ENCODE data around the gene PPFIBP1. TPM values are rescaled to one million over a fixed set of nuclear protein-coding genes. Genes with fewer than 3 reads are reported as not detected.
"Not testable (repeated sequence)": the region's sequence is repeated elsewhere in the genome, so short reads cannot be mapped to it uniquely, and the experiment has no call there.

Gene PPFIBP1
- total and polyA plus RNA-seq, 2 of the 4 experiments (the other 2 are of a cell fraction), result 30.4 to 72.2 TPM

DNA sequence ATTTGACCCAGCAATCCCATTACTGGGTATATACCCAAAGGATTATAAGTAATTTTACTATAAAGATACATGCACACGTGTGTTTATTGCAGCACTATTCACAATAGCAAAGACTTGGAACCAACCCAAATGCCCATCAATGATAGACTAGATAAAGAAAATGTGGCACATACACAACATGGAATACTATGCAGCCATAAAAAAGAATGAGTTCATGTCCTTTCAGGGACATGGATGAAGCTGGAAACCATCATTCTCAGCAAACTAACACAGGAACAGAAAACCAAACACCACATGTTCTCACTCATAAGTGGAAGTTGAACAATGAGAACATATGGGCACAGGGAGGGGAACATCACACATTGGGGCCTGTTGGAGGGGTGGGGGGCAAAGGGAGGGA is 20.9 kb downstream of the PPFIBP1 start:
- Histone ChIP-seq H3K4me1 (ENCODE audit: control insufficient read depth, insufficient read depth, low read length) (peaks cover 17% of the 10 kb centered on the region), H4K20me1 (ENCODE audit: insufficient read depth, low read length) (peaks cover 20% of the 10 kb centered on the region; the same call in 1 of the 2 replicates), H3K79me1 (ENCODE audit: low read depth in 1 of 2, low read length in 2 of 2) (peaks cover 22 to 80% of the 10 kb centered on the region in 2 experiments), H3K9me1 (ENCODE audit: insufficient read depth, low read length) (peaks cover 30% of the 10 kb centered on the region)
- H2AK9ac ChIP-seq (replicated peaks; ENCODE audit: low read depth, low read length, poor library complexity); H2BK5ac ChIP-seq (ENCODE audit: low read depth, low read length, poor library complexity, severe bottlenecking); H3K14ac ChIP-seq (replicated peaks; ENCODE audit: low read depth, low read length); H2AFZ ChIP-seq (replicated peaks; ENCODE audit: low read length, poor library complexity); H3K27me3 ChIP-seq (ENCODE audit: control insufficient read depth, insufficient read depth, low read length); H3K27ac ChIP-seq (ENCODE audit: insufficient read depth, low read length); H3K9ac ChIP-seq (ENCODE audit: low read depth, low read length); H2BK120ac ChIP-seq (ENCODE audit: low read depth, low read length); H2BK15ac ChIP-seq (ENCODE audit: low read depth, low read length); H3K56ac ChIP-seq (ENCODE audit: extremely low read depth, insufficient read depth, low read length); H2BK20ac ChIP-seq (ENCODE audit: low read depth, low read length); POLR2A ChIA-PET (ENCODE audit: unreplicated experiment); dilution Hi-C loops (cut with HindIII; ENCODE audit: low sequenced_read_pairs, unreplicated experiment); DNase-seq; in situ Hi-C loops (cut with MboI; ENCODE audit: low sequenced_read_pairs); BruUV-seq (replicated peaks); H3K4me3 ChIP-seq (ENCODE audit: insufficient read depth, low read depth, low read length); H2AK5ac ChIP-seq (ENCODE audit: low read depth, low read length); H3K23ac ChIP-seq (ENCODE audit: low read depth, low read length); CTCF ChIA-PET; H4K8ac ChIP-seq (ENCODE audit: low read depth in 2 of 2, low read length in 2 of 2); H3K36me3 ChIP-seq (ENCODE audit: control insufficient read depth, insufficient read depth, low read length); H4K5ac ChIP-seq (ENCODE audit: low read depth, low read length); ATAC-seq (ENCODE audit: low read depth); H3K4ac ChIP-seq (ENCODE audit: low read depth, low read length); H3K4me2 ChIP-seq (ENCODE audit: low read depth, low read length); H4K91ac ChIP-seq (ENCODE audit: insufficient read depth, low read depth, low read length); H3K9me3 ChIP-seq (ENCODE audit: control insufficient read depth, insufficient read depth, low read length); intact Hi-C loops (cut with micrococcal nuclease); H3K18ac ChIP-seq (ENCODE audit: low read depth, low read length): not testable (repeated sequence)
- no CpG with 5 or more reads among the region's 1 CpG for WGBS, 2 experiments (ENCODE audit: extremely low coverage in 2 of 2, insufficient read length in 1 of 2)

Data from IMR-90 (cell line).